Measurements from ENCODE around the gene GPI.

Gene GPI

GRCh38 chr19:34430738-34431625 is 66.0 kb downstream of the GPI start:
- no peak for TF ChIP-seq FOXP2 (optimal IDR thresholded peaks at IDR 0.05; ENCODE audit: borderline replicate concordance, extremely low read depth, extremely low read length, insufficient read depth)

- TF ChIP-seq POLR2AphosphoS5 (IDR thresholded peaks at IDR 0.05; ENCODE audit: low read depth, low read length) (no peak), FOXP2 (optimal IDR thresholded peaks at IDR 0.05; ENCODE audit: borderline replicate concordance, extremely low read depth, extremely low read length, insufficient read depth) (no peak), SIN3A (IDR thresholded peaks at IDR 0.05; ENCODE audit: borderline replicate concordance, insufficient read depth, low read length) (no peak), TAF1 (IDR thresholded peaks at IDR 0.05; ENCODE audit: borderline replicate concordance, insufficient read depth, low read length) (no peak)
- TF ChIP-seq, protein P1, sequence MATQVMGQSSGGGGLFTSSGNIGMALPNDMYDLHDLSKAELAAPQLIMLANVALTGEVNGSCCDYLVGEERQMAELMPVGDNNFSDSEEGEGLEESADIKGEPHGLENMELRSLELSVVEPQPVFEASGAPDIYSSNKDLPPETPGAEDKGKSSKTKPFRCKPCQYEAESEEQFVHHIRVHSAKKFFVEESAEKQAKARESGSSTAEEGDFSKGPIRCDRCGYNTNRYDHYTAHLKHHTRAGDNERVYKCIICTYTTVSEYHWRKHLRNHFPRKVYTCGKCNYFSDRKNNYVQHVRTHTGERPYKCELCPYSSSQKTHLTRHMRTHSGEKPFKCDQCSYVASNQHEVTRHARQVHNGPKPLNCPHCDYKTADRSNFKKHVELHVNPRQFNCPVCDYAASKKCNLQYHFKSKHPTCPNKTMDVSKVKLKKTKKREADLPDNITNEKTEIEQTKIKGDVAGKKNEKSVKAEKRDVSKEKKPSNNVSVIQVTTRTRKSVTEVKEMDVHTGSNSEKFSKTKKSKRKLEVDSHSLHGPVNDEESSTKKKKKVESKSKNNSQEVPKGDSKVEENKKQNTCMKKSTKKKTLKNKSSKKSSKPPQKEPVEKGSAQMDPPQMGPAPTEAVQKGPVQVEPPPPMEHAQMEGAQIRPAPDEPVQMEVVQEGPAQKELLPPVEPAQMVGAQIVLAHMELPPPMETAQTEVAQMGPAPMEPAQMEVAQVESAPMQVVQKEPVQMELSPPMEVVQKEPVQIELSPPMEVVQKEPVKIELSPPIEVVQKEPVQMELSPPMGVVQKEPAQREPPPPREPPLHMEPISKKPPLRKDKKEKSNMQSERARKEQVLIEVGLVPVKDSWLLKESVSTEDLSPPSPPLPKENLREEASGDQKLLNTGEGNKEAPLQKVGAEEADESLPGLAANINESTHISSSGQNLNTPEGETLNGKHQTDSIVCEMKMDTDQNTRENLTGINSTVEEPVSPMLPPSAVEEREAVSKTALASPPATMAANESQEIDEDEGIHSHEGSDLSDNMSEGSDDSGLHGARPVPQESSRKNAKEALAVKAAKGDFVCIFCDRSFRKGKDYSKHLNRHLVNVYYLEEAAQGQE (IDR thresholded peaks at IDR 0.05; ENCODE audit: insufficient read depth in 1 of 2, low read depth in 2 of 2, low read length in 2 of 2): no peak
Observed at GRCh38 chr19:34431681-34432402, 66.8 kb downstream of the GPI start.

DNA sequence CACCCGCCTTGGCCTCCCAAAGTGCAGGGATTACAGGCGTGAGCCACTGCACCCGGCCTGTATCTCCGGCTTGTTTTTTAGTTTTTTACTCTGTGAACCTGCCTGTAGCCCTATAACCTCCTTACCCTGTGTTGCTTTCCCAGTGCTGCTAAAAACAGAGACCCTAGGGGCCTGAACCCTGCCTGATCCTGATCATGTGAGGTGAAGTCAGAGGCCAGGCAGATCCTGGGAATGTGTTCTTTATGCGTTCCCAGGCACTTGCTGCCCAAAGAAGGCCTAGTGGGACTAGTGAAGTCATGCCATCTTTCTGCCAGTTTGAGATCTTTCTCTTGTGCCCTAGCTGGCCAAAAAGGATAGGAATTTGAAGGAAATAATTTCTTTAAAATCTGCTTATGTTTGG is 67.8 kb downstream of the GPI start:
- TF ChIP-seq POLR2AphosphoS5 (IDR thresholded peaks at IDR 0.05; ENCODE audit: low read depth, low read length): no peak
- TF ChIP-seq, protein P1 (IDR thresholded peaks at IDR 0.05; ENCODE audit: insufficient read depth in 1 of 2, low read depth in 2 of 2, low read length in 2 of 2): no peak
- TF ChIP-seq TAF1 (IDR thresholded peaks at IDR 0.05; ENCODE audit: borderline replicate concordance, insufficient read depth, low read length): no peak
- no peak for TF ChIP-seq SIN3A (IDR thresholded peaks at IDR 0.05; ENCODE audit: borderline replicate concordance, insufficient read depth, low read length)
- no peak for TF ChIP-seq FOXP2 (optimal IDR thresholded peaks at IDR 0.05; ENCODE audit: borderline replicate concordance, extremely low read depth, extremely low read length, insufficient read depth)

GRCh38 chr19:34436716-34437115 is 71.7 kb downstream of the GPI start:
- no peak for TF ChIP-seq POLR2AphosphoS5 (IDR thresholded peaks at IDR 0.05; ENCODE audit: low read depth, low read length)
- no peak for TF ChIP-seq TAF1 (IDR thresholded peaks at IDR 0.05; ENCODE audit: borderline replicate concordance, insufficient read depth, low read length)
- TF ChIP-seq, protein P1 (IDR thresholded peaks at IDR 0.05; ENCODE audit: insufficient read depth in 1 of 2, low read depth in 2 of 2, low read length in 2 of 2): no peak
- no peak for TF ChIP-seq SIN3A (IDR thresholded peaks at IDR 0.05; ENCODE audit: borderline replicate concordance, insufficient read depth, low read length)
- no peak for TF ChIP-seq FOXP2 (optimal IDR thresholded peaks at IDR 0.05; ENCODE audit: borderline replicate concordance, extremely low read depth, extremely low read length, insufficient read depth)

GRCh38 chr19:34448191-34448590 is 83.2 kb downstream of the GPI start:
- TF ChIP-seq TAF1 (IDR thresholded peaks at IDR 0.05; ENCODE audit: borderline replicate concordance, insufficient read depth, low read length): no peak
- no peak for TF ChIP-seq POLR2AphosphoS5 (IDR thresholded peaks at IDR 0.05; ENCODE audit: low read depth, low read length)
- no peak for TF ChIP-seq SIN3A (IDR thresholded peaks at IDR 0.05; ENCODE audit: borderline replicate concordance, insufficient read depth, low read length)
- TF ChIP-seq, protein P1 (IDR thresholded peaks at IDR 0.05; ENCODE audit: insufficient read depth in 1 of 2, low read depth in 2 of 2, low read length in 2 of 2): no peak
- no peak for TF ChIP-seq FOXP2 (optimal IDR thresholded peaks at IDR 0.05; ENCODE audit: borderline replicate concordance, extremely low read depth, extremely low read length, insufficient read depth)
